OCI-LY7 (cell line): Measurements from ENCODE around the gene LPP. TPM values are rescaled to one million over a fixed set of nuclear protein-coding genes. Genes with fewer than 3 reads are reported as not detected.

Experiments used
- BruUV-seq: library from RNA; stranded (reverse); fragments of 400-500 nt; replicated peaks from 2 replicates; lab custom pipeline; 2021; lab: Mats Ljungman, UMichigan
- CTCF ChIA-PET: fragments of 300-600 bp; sonication (Branson Sonifier 250); formaldehyde crosslinking; loops from one replicate; lab custom pipeline; 2022; ENCODE audit warnings: antibody characterized with exemption; ENCODE audit not compliant: unreplicated experiment; lab: Charles Lee
- POLR2A ChIA-PET: fragments of 300-600 bp; sonication (Branson Sonifier 250); formaldehyde crosslinking; loops from one replicate; lab custom pipeline; 2022; ENCODE audit warnings: antibody characterized with exemption; lab: Charles Lee
- DNase-seq: peaks from one replicate; pipeline ENCODE4 v3.0.0-alpha.2; 2015; ENCODE audit warnings: low spot score
- H2AFZ ChIP-seq: fragments of 200-600 bp; sonication (generic), shearing (Covaris generic); 2 replicates; pipeline ENCODE4 v1.6.1; 2014; ENCODE audit warnings: mild to moderate bottlenecking, antibody characterized with exemption, low read length, moderate library complexity
- H3K27ac ChIP-seq: fragments of 200-600 bp; sonication (generic); 2 replicates; pipeline ENCODE4 v1.5.1; 2014; ENCODE audit warnings: mixed run types, low read depth, mild to moderate bottlenecking, moderate library complexity, low read length, inconsistent platforms; ENCODE audit not compliant: poor library complexity, severe bottlenecking
- H3K36me3 ChIP-seq: fragments of 200-600 bp; sonication (generic); 2 replicates; pipeline ENCODE4 v1.6.1; 2014; ENCODE audit warnings: mild to moderate bottlenecking, antibody characterized with exemption, low read length, moderate library complexity, mixed read lengths; ENCODE audit not compliant: insufficient read depth
- H3K4me1 ChIP-seq: fragments of 200-600 bp; sonication (generic); 2 replicates; pipeline ENCODE4 v1.5.1; 2014; ENCODE audit warnings: mild to moderate bottlenecking, low read length; ENCODE audit not compliant: insufficient read depth, poor library complexity, severe bottlenecking
- H3K4me2 ChIP-seq: fragments of 200-600 bp; sonication (generic); 2 replicates; pipeline ENCODE4 v1.6.1; 2014; ENCODE audit warnings: mild to moderate bottlenecking, low read length
- H3K4me3 ChIP-seq: fragments of 200-600 bp; sonication (generic); 2 replicates; pipeline ENCODE4 v1.5.1; 2014; ENCODE audit warnings: mild to moderate bottlenecking, low read depth, low read length; ENCODE audit not compliant: poor library complexity, severe bottlenecking
- H3K79me2 ChIP-seq: fragments of 200-600 bp; sonication (generic); 2 replicates; pipeline ENCODE4 v1.6.1; 2016; ENCODE audit warnings: low read depth, mild to moderate bottlenecking, low read length, moderate library complexity, mixed read lengths; ENCODE audit not compliant: insufficient read depth
- H3K9me2 ChIP-seq: fragments of 200-600 bp; sonication (generic); 2 replicates; pipeline ENCODE4 v1.6.1; 2016; ENCODE audit warnings: mild to moderate bottlenecking, low read length, mixed read lengths; ENCODE audit not compliant: insufficient read depth
- H3K9me3 ChIP-seq: fragments of 200-600 bp; sonication (generic); 2 replicates; pipeline ENCODE4 v1.6.1; 2014; ENCODE audit warnings: mild to moderate bottlenecking, mixed run types, low read length, mixed read lengths
- H4K20me1 ChIP-seq: fragments of 200-600 bp; sonication (generic); 2 replicates; pipeline ENCODE4 v1.6.1; 2014; ENCODE audit warnings: mild to moderate bottlenecking, antibody characterized with exemption, low read length, moderate library complexity, mixed read lengths; ENCODE audit not compliant: insufficient read depth
- EZH2phosphoT487 ChIP-seq: fragments of 200-600 bp; sonication (generic); IDR thresholded peaks from 2 replicates; pipeline ENCODE4 v1.6.1; 2018; ENCODE audit warnings: low read depth, borderline replicate concordance, mild to moderate bottlenecking, mixed run types, antibody characterized with exemption, low read length, moderate library complexity, mixed read lengths
- intact Hi-C: fragments of 100-400 bp; cut with micrococcal nuclease; formaldehyde crosslinking; loops from one replicate; pipeline ENCODE4 v1.10.0; 2022; ENCODE audit not compliant: unreplicated experiment
- total RNA-seq, 2 experiments: library from RNA; depleted of rRNA in 1 of 2; stranded (reverse); fragments of >200 nt in 1 of 2; shearing (Covaris generic) in 1 of 2; gene quantifications; 2 replicates each; pipeline ENCODE4 v1.2.3, GENCODE V29; 2014 to 2022
- TF ChIP-seq, protein P1 (sequence below): fragments of 200-600 bp; sonication (generic); conservative IDR thresholded peaks from 2 replicates; pipeline ENCODE4 v1.5.1; 2014; ENCODE audit warnings: mild to moderate bottlenecking, antibody characterized with exemption, low read length, moderate library complexity, mixed read lengths

The LPP gene
- total RNA-seq, 2 experiments from 2014 or later: 10.9 to 119 TPM

GRCh38 chr3:188365184-188365583 lies 211.2 kb downstream of the LPP start:
- DNase-seq: no peak
- no peaks in the 10 kb centered on the region for H3K79me2 ChIP-seq
- no peak overlapping the region for H3K4me3 ChIP-seq
- BruUV-seq: no TSS peak
- H2AFZ ChIP-seq: no peak overlapping the region
- TF ChIP-seq EZH2phosphoT487: no peak
- TF ChIP-seq, protein P1, sequence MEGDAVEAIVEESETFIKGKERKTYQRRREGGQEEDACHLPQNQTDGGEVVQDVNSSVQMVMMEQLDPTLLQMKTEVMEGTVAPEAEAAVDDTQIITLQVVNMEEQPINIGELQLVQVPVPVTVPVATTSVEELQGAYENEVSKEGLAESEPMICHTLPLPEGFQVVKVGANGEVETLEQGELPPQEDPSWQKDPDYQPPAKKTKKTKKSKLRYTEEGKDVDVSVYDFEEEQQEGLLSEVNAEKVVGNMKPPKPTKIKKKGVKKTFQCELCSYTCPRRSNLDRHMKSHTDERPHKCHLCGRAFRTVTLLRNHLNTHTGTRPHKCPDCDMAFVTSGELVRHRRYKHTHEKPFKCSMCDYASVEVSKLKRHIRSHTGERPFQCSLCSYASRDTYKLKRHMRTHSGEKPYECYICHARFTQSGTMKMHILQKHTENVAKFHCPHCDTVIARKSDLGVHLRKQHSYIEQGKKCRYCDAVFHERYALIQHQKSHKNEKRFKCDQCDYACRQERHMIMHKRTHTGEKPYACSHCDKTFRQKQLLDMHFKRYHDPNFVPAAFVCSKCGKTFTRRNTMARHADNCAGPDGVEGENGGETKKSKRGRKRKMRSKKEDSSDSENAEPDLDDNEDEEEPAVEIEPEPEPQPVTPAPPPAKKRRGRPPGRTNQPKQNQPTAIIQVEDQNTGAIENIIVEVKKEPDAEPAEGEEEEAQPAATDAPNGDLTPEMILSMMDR: no peak
- no peaks in the 10 kb centered on the region for H3K9me2 ChIP-seq
- no peak overlapping the region for H3K27ac ChIP-seq
- H3K4me2 ChIP-seq: no peak overlapping the region
- H3K36me3 ChIP-seq: no peaks in the 10 kb centered on the region
- H3K9me3 ChIP-seq: no peaks in the 10 kb centered on the region
- peaks cover 4% of the 10 kb centered on the region for H3K4me1 ChIP-seq
- intact Hi-C loops: no loop called here
- ChIA-PET CTCF (no interaction called here), POLR2A (interaction anchor here (0.6 to 1.7 kb wide), 4 partner anchors 9 to 197 kb away, joined by 3 to 6 read pairs (median 4); no protein-coding TSS in a partner anchor)
- no peaks in the 10 kb centered on the region for H4K20me1 ChIP-seq

- Histone ChIP-seq H3K27ac (no peak overlapping the region), H3K9me2 (no peaks in the 10 kb centered on the region), H3K79me2 (no peaks in the 10 kb centered on the region), H2AFZ (no peak overlapping the region), H3K9me3 (no peaks in the 10 kb centered on the region), H3K4me1 (peaks cover 4% of the 10 kb centered on the region), H3K4me2 (no peak overlapping the region), H4K20me1 (no peaks in the 10 kb centered on the region), H3K4me3 (no peak overlapping the region), H3K36me3 (no peaks in the 10 kb centered on the region)
- ChIA-PET CTCF (no interaction called here), POLR2A (interaction anchor here (0.5 to 1.1 kb wide), 4 partner anchors 9 to 143 kb away, joined by 3 to 6 read pairs (median 4); no protein-coding TSS in a partner anchor)
- no peak for TF ChIP-seq EZH2phosphoT487
- DNase-seq: no peak
- intact Hi-C loops: no loop called here
- BruUV-seq: no TSS peak
Observed at GRCh38 chr3:188365988-188366698, 212.2 kb downstream of the LPP start.

DNA sequence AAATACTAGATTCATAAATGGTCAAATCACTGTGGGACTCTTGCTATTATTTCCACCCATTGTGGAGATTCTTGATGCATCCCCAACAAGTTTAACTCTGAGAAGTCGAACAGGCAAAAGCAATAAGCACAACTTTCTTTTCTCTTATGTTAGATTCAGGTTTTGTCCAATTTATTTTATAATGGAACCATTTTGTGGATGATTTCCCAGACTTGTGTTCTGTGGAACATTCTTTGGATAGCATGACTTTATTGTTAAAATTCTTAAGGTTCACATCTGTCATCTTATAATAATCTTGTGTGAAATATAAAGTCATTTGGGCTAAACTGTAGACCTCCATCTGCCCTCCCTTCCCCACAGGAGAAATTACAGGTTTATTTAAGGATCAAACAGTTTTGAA lies 213.7 kb downstream of the LPP start:
- intact Hi-C loops: no loop called here
- no peaks in the 10 kb centered on the region for H3K79me2 ChIP-seq
- CTCF ChIA-PET: no interaction called here
- no peak overlapping the region for H3K4me3 ChIP-seq
- POLR2A ChIA-PET: interaction anchor here (0.8 to 2.6 kb wide), 3 partner anchors 10 to 65 kb away, joined by 3 to 13 read pairs (median 4); no protein-coding TSS in a partner anchor
- H3K9me2 ChIP-seq: no peaks in the 10 kb centered on the region
- H4K20me1 ChIP-seq: no peaks in the 10 kb centered on the region
- no peaks in the 10 kb centered on the region; the same call in 1 of the 2 replicates for H3K36me3 ChIP-seq
- no TSS peak for BruUV-seq
- H3K4me1 ChIP-seq: peaks cover 4% of the 10 kb centered on the region
- no peak overlapping the region for H3K27ac ChIP-seq
- no peak for DNase-seq
- TF ChIP-seq, protein P1: no peak
- no peak for TF ChIP-seq EZH2phosphoT487
- H3K9me3 ChIP-seq: no peaks in the 10 kb centered on the region
- no peak overlapping the region for H3K4me2 ChIP-seq
- no peak overlapping the region for H2AFZ ChIP-seq
